Activated naive CD8-positive, alpha-beta T cell treated with anti-CD3 and anti-CD28 coated beads, Interleukin-2, amount 50 U/mL, for 16 hours (primary cell): ENCODE measurements around the gene RGP1.

Experiments used
- DNase-seq: peaks from one replicate; pipeline ENCODE4 v3.0.0-alpha.2; 2020; ENCODE audit warnings: low read depth, low spot score

Gene RGP1

GRCh38 chr9:35719546-35719945 is 29.5 kb upstream of the RGP1 start:
- DNase-seq, result no peak

- no peak for DNase-seq
Observed at GRCh38 chr9:35723426-35723825, 25.7 kb upstream of the RGP1 start.

GRCh38 chr9:35723908-35724307 is 25.2 kb upstream of the RGP1 start:
- no peak for DNase-seq

GRCh38 chr9:35725362-35725761 is 23.7 kb upstream of the RGP1 start:
- no peak for DNase-seq

- no peak for DNase-seq
Observed at GRCh38 chr9:35726931-35727330, 22.2 kb upstream of the RGP1 start.

GRCh38 chr9:35727676-35728040 is 21.4 kb upstream of the RGP1 start:
- no peak for DNase-seq

GRCh38 chr9:35728041-35728971 is 20.8 kb upstream of the RGP1 start:
- no peak for DNase-seq

GRCh38 chr9:35729101-35729500 is 20.0 kb upstream of the RGP1 start:
- no peak for DNase-seq

- DNase-seq, result no peak
Observed at GRCh38 chr9:35729700-35730485, 19.2 kb upstream of the RGP1 start.

- DNase-seq, result no peak
Observed at GRCh38 chr9:35730486-35730854, 18.6 kb upstream of the RGP1 start.

- DNase-seq, result no peak
Observed at GRCh38 chr9:35731415-35732184, 17.5 kb upstream of the RGP1 start.

- DNase-seq, result peak; percentile 92
Observed at GRCh38 chr9:35732185-35732799, 16.8 kb upstream of the RGP1 start, which contains the start of the genes CREB3 and TLN1. Gene CREB3 (plus strand): TSS chr9:35732666. CDS start chr9:35732773, 107 bp downstream. Gene TLN1 (minus strand): TSS chr9:35732195. CDS start chr9:35725694, 6,501 bp downstream.

- no peak for DNase-seq
Observed at GRCh38 chr9:35732800-35733541, 16.1 kb upstream of the RGP1 start.

- DNase-seq, result no peak
Observed at GRCh38 chr9:35734096-35734495, 15.0 kb upstream of the RGP1 start.

GRCh38 chr9:35736201-35736633 is 12.9 kb upstream of the RGP1 start:
- DNase-seq, result peak; percentile 30

- no peak for DNase-seq
Observed at GRCh38 chr9:35737143-35737542, 11.9 kb upstream of the RGP1 start.

GRCh38 chr9:35738186-35738585 is 10.9 kb upstream of the RGP1 start:
- DNase-seq, result no peak

GRCh38 chr9:35738924-35739323 is 10.2 kb upstream of the RGP1 start:
- no peak for DNase-seq

GRCh38 chr9:35740243-35740642 is 8.8 kb upstream of the RGP1 start:
- no peak for DNase-seq

GRCh38 chr9:35741740-35742139 is 7.3 kb upstream of the RGP1 start:
- no peak for DNase-seq

GRCh38 chr9:35743452-35743851 is 5.6 kb upstream of the RGP1 start:
- no peak for DNase-seq
